Activated CD8-positive, alpha-beta T cell treated with anti-CD3 and anti-CD28 coated beads for 36 hours (primary cell): ENCODE results near the gene KLHL22. TPM values are rescaled to one million over a fixed set of nuclear protein-coding genes. Genes with fewer than 3 reads are reported as not detected.
A peak's percentile ranks its signal among the peaks of the same experiment; 100 is the strongest.

Source experiments
- ATAC-seq: fragments of 200-7000 bp; cut with Tn5 transposase; one replicate; pipeline ENCODE4 v1.10.0; 2021; ENCODE audit warnings: mild to moderate bottlenecking, moderate library complexity
- CTCF ChIA-PET: fragments of 350-600 bp; sonication (Branson Sonifier 250); formaldehyde crosslinking; loops from one replicate; lab custom pipeline; 2021; ENCODE audit warnings: antibody characterized with exemption; lab: Charles Lee
- POLR2A ChIA-PET: fragments of 350-600 bp; sonication (Branson Sonifier 250); formaldehyde crosslinking; loops from one replicate; lab custom pipeline; 2021; ENCODE audit warnings: antibody characterized with exemption; lab: Charles Lee
- DNase-seq: peaks from one replicate; pipeline ENCODE4 v3.0.0-alpha.2; 2020
- H3K27ac Mint-ChIP-seq: one replicate; pipeline ENCODE4 v1.8.0; 2021; ENCODE audit warnings: mild to moderate bottlenecking, mixed read lengths
- H3K27me3 Mint-ChIP-seq: one replicate; pipeline ENCODE4 v1.8.0; 2021; ENCODE audit warnings: mixed read lengths
- H3K36me3 Mint-ChIP-seq: one replicate; pipeline ENCODE4 v1.8.0; 2021; ENCODE audit warnings: low read depth, mixed read lengths
- H3K4me1 Mint-ChIP-seq: one replicate; pipeline ENCODE4 v1.8.0; 2021; ENCODE audit warnings: low read depth, mixed read lengths
- H3K4me3 Mint-ChIP-seq: one replicate; pipeline ENCODE4 v1.8.0; 2021; ENCODE audit warnings: mild to moderate bottlenecking, moderate library complexity, mixed read lengths
- H3K9me3 Mint-ChIP-seq: one replicate; pipeline ENCODE4 v1.8.0; 2021; ENCODE audit warnings: mixed read lengths
- intact Hi-C: fragments of 100-400 bp; cut with micrococcal nuclease; formaldehyde crosslinking; loops from one replicate; pipeline ENCODE4 v1.10.0; 2022
- total RNA-seq, 2 experiments: library from RNA; stranded (reverse); gene quantifications; one replicate each; pipeline ENCODE4 v1.2.3, GENCODE V29; 2021
- TF ChIP-seq, protein P1 (sequence below): fragments of 200-600 bp; IDR thresholded peaks from one replicate; pipeline ENCODE4 v1.8.0; 2022; ENCODE audit warnings: antibody characterized with exemption, mild to moderate bottlenecking

The KLHL22 gene
- total RNA-seq, 2 experiments from 2014 or later, result 16.3 to 17.9 TPM

DNA sequence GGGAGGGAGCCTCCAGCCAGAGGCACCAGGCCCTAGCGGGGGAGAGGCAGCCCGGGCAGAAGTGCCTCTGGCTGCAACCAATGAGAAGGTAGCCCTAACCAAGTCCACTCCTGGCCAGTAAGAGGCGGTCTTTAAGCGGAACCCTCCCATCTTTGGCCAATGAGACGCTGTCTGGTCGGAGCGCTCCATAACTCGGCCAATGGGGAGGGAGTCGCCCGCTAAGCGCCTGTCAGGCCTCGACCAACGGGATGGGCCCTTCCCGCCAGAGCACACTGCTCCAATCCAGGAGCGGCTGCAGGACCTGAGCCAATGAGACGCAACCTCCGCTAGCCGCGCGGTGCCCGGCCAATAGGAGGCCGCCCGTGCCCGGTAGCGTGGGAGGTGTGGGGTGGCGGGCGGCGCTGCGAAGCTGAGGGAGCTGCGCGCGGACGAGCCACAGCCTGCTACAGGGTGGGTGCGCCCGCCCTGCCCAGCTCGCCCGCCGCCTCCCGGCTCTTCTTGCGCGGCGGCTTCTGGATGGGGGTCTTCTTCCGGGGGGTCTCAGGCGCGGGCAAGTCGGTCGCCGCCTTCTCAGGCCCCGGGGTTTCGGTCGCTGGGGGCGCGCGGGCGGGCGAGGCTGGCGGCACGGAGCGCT, 70.5 kb downstream of the KLHL22 start:
- Mint-ChIP-seq H3K4me1 (peaks cover 7% of the 10 kb centered on the region), H3K9me3 (no peaks in the 10 kb centered on the region), H3K27ac (no peak overlapping the region), H3K27me3 (peaks cover 25% of the 10 kb centered on the region), H3K4me3 (peak overlapping the region; percentile 19), H3K36me3 (no peaks in the 10 kb centered on the region)
- POLR2A ChIA-PET, result interaction anchor here (0.6 kb wide), 1 partner anchor 314 kb away, joined by 3 read pairs; no protein-coding TSS in a partner anchor
- DNase-seq (no peak), ATAC-seq (peak; percentile 19)
- CTCF ChIA-PET, result no interaction called here
- intact Hi-C loops, result loop anchor here (5.0 kb wide), 1 partner anchor 32 kb away; no protein-coding TSS in a partner anchor
- TF ChIP-seq, protein P1, sequence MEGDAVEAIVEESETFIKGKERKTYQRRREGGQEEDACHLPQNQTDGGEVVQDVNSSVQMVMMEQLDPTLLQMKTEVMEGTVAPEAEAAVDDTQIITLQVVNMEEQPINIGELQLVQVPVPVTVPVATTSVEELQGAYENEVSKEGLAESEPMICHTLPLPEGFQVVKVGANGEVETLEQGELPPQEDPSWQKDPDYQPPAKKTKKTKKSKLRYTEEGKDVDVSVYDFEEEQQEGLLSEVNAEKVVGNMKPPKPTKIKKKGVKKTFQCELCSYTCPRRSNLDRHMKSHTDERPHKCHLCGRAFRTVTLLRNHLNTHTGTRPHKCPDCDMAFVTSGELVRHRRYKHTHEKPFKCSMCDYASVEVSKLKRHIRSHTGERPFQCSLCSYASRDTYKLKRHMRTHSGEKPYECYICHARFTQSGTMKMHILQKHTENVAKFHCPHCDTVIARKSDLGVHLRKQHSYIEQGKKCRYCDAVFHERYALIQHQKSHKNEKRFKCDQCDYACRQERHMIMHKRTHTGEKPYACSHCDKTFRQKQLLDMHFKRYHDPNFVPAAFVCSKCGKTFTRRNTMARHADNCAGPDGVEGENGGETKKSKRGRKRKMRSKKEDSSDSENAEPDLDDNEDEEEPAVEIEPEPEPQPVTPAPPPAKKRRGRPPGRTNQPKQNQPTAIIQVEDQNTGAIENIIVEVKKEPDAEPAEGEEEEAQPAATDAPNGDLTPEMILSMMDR, result no peak

DNA sequence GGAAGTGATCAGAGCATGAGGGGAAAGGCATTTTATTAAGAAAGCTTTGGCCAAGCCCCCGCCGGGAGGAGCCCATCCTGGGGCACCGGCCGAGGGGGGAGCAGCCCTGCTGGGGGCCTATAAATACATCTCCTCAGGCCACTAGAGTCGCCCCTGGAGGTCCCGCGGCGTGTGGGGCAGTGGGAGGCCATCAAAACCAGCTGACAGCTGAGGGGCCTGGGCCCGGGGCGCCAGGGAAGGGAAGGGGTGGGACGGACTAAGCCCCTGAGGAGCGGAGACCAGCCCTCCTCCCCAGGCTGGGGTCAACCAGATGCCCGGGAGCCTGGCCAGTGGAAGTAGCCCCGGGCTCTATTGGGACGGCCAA, 71.0 kb downstream of the KLHL22 start:
- TF ChIP-seq, protein P1, result no peak
- H3K9me3 Mint-ChIP-seq, result no peaks in the 10 kb centered on the region
- DNase-seq, result no peak
- intact Hi-C loops, result loop anchor here (5.0 kb wide), 1 partner anchor 33 kb away; no protein-coding TSS in a partner anchor
- H3K36me3 Mint-ChIP-seq, result no peaks in the 10 kb centered on the region
- CTCF ChIA-PET, result no interaction called here
- H3K27ac Mint-ChIP-seq, result no peak overlapping the region
- H3K27me3 Mint-ChIP-seq, result peaks cover 22% of the 10 kb centered on the region
- no peak for ATAC-seq
- H3K4me3 Mint-ChIP-seq, result no peak overlapping the region
- POLR2A ChIA-PET, result interaction anchor here (1.1 kb wide), 1 partner anchor 11 kb away, joined by 3 read pairs; no protein-coding TSS in a partner anchor
- H3K4me1 Mint-ChIP-seq, result peaks cover 4% of the 10 kb centered on the region

DNA sequence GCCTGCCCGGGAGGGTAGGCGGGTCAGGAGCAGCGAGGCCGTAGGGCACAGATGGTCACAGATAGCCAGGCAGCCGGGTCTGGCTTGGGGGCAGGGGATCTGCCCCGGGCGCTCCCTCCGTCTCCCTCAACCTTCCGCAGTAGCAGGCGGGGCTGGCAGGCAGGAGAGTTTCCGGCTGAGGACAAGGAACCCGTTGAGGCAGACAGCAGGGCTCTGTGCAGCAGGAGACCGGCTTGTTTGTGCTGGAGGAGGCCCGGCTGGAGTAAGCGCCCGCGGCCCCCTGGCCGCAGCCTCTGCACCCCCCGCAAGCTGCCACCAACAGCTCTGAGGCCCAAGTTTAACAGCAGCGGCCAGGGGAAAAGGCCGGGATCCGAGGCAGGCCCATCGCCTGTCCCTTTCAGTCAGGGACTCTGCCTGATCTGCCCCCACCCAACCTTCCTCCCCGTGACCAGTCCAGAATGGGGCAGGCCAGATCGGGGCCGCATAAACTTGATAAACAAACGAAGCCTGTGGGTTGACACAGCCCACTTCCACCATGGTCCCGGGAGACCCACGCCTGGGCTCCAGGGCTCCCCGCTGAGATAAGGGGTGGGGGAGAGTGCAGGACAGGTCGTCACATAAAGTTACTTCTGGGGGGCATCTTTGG, 71.6 kb downstream of the KLHL22 start:
- POLR2A ChIA-PET, result interaction anchor here (0.5 to 1.1 kb wide), 3 partner anchors 11 to 131 kb away, joined by 3 read pairs; no protein-coding TSS in a partner anchor
- Mint-ChIP-seq H3K4me1 (peaks cover 3% of the 10 kb centered on the region), H3K27ac (no peak overlapping the region), H3K36me3 (no peaks in the 10 kb centered on the region), H3K27me3 (peaks cover 22% of the 10 kb centered on the region), H3K9me3 (no peaks in the 10 kb centered on the region), H3K4me3 (no peak overlapping the region)
- ATAC-seq, result no peak
- intact Hi-C loops, result loop anchor here (5.0 kb wide), 1 partner anchor 33 kb away; no protein-coding TSS in a partner anchor
- TF ChIP-seq, protein P1, result no peak
- CTCF ChIA-PET, result interaction anchor here (1.5 kb wide), 1 partner anchor 32 kb away, joined by 5 read pairs; no protein-coding TSS in a partner anchor
- no peak for DNase-seq

DNA sequence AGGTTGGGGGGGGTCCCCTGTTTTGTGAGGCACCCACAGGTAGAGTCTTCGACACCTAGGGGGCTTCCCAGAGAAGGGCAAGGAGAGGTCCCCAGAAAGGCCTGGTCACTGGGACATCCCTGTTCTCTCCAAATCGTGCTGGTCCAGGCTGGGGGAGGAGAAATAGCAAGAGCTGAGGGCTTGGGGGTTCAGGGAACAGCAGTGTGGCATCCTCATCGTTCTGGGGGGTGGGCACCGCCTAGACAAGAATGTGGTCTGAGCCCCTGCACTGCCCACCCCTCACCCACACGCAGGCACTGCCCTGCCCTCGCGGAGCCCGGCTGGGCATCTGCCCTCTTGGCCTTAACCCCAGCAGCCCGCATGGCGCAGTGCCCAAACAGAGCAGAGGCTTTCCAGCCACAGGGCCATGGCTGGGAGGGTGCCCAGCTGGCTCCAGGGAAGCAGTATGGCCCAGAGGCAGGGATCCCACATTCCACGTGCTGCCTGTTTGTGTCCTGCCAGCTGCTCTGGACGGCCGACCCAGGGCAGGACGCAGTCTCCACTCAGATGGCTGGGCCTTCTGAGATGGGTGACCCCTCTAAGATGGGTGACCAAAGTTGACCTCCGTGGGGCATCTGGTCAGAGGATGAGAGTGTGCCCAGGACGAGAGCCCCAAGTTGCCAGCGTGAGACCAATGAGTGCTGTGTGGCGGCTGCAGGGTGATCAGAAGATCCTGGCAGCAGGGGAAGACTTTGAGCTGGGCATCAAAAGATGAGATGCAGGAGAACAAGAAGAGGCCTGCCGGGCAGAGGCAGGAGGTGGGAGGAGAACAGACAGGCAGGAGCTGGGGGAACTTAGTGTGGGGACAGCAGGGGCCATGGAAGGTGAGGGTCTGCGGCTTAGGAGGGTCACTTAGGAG, 72.3 kb downstream of the KLHL22 start:
- intact Hi-C loops, result loop anchor here (5.0 kb wide), 1 partner anchor 34 kb away; no protein-coding TSS in a partner anchor

More for the DNA sequence above, 72.3 kb downstream of the KLHL22 start:
- peaks cover 2% of the 10 kb centered on the region for H3K4me1 Mint-ChIP-seq
- peaks cover 19% of the 10 kb centered on the region for H3K27me3 Mint-ChIP-seq
- ChIA-PET POLR2A (interaction anchor here (0.5 to 1.1 kb wide), 3 partner anchors 12 to 132 kb away, joined by 3 read pairs; no protein-coding TSS in a partner anchor), CTCF (interaction anchor here (0.9 to 1.5 kb wide), 2 partner anchors 9 to 33 kb away, joined by 3 to 5 read pairs; no protein-coding TSS in a partner anchor)
- H3K9me3 Mint-ChIP-seq, result no peaks in the 10 kb centered on the region
- DNase-seq (no peak), ATAC-seq (no peak)
- H3K36me3 Mint-ChIP-seq, result no peaks in the 10 kb centered on the region
- no peak overlapping the region for H3K4me3 Mint-ChIP-seq
- H3K27ac Mint-ChIP-seq, result no peak overlapping the region
- TF ChIP-seq, protein P1, result no peak
